Smooth muscle cell (in vitro differentiated cells): Measurements from ENCODE around the gene MYH7. TPM values are rescaled to one million over a fixed set of nuclear protein-coding genes. Genes with fewer than 3 reads are reported as not detected.

Experiments
- DNase-seq: peaks from one replicate; lab custom pipeline; 2025; ENCODE audit not compliant: unreplicated experiment; lab: John Stamatoyannopoulos, UW
- H2AFZ ChIP-seq: fragments of 200-600 bp; sonication (generic); 2 replicates; pipeline ENCODE4 v1.6.0; 2016; ENCODE audit warnings: antibody characterized with exemption, low read depth, mild to moderate bottlenecking
- H3F3A ChIP-seq: fragments of 200-600 bp; sonication (generic); 2 replicates; pipeline ENCODE4 v1.6.0; 2017; ENCODE audit warnings: antibody characterized with exemption, low read depth
- H3K27ac ChIP-seq: fragments of 200-600 bp; sonication (generic); 2 replicates; pipeline ENCODE4 v1.5.1; 2016; ENCODE audit warnings: low read depth, mild to moderate bottlenecking
- H3K27me3 ChIP-seq: fragments of 200-600 bp; sonication (generic); 2 replicates; pipeline ENCODE4 v1.6.1; 2016; ENCODE audit warnings: low read depth, mild to moderate bottlenecking
- H3K36me3 ChIP-seq: fragments of 200-600 bp; sonication (generic); 2 replicates; pipeline ENCODE4 v1.5.1; 2016; ENCODE audit warnings: low read depth
- H3K4me1 ChIP-seq: fragments of 200-600 bp; sonication (generic); 2 replicates; pipeline ENCODE4 v1.5.1; 2016; ENCODE audit warnings: low read depth
- H3K4me2 ChIP-seq: fragments of 200-600 bp; sonication (generic); 2 replicates; pipeline ENCODE4 v1.6.0; 2016; ENCODE audit warnings: mild to moderate bottlenecking
- H3K4me3 ChIP-seq: fragments of 200-600 bp; sonication (generic); 2 replicates; pipeline ENCODE4 v1.5.1; 2016; ENCODE audit warnings: mild to moderate bottlenecking
- H3K79me2 ChIP-seq: fragments of 200-600 bp; sonication (generic); 2 replicates; pipeline ENCODE4 v1.6.0; 2016; ENCODE audit warnings: low read depth, mild to moderate bottlenecking
- H3K9ac ChIP-seq: fragments of 200-600 bp; sonication (generic); 2 replicates; pipeline ENCODE4 v1.6.0; 2016; ENCODE audit warnings: low read depth
- H3K9me3 ChIP-seq: fragments of 200-600 bp; sonication (generic); replicated peaks from 2 replicates; pipeline ENCODE4 v1.5.1; 2016; ENCODE audit warnings: low read depth
- H4K20me1 ChIP-seq: fragments of 200-600 bp; sonication (generic); 2 replicates; pipeline ENCODE4 v1.6.0; 2016; ENCODE audit warnings: low read depth
- WGBS: methylation state at CpG from one replicate; pipeline ENCODE4 v1.1.7; 2016; ENCODE audit warnings: low lambda C conversion rate; 5-methylcytosine and 5-hydroxymethylcytosine counted together
- polyA plus RNA-seq: library from polyadenylated mRNA; unstranded; fragments of >200 nt; fragmentation: Nextera tagmentation; extraction: Ambion mirVana; gene quantifications from 2 replicates; pipeline ENCODE4 v1.2.1, GENCODE V29; 2016
- total RNA-seq: library from RNA; depleted of rRNA; stranded (reverse); fragments of >200 nt; gene quantifications from 2 replicates; pipeline ENCODE4 v1.2.3, GENCODE V29; 2014
- TF ChIP-seq, protein P1 (sequence below): fragments of 200-600 bp; sonication (generic); IDR thresholded peaks from 2 replicates; pipeline ENCODE4 v1.5.1; 2017; ENCODE audit warnings: borderline replicate concordance, mild to moderate bottlenecking, antibody characterized with exemption; ENCODE audit not compliant: insufficient read depth, poor library complexity, severe bottlenecking

Gene MYH7
- total and polyA plus RNA-seq, 2 experiments from 2014 or later: not detected

DNA sequence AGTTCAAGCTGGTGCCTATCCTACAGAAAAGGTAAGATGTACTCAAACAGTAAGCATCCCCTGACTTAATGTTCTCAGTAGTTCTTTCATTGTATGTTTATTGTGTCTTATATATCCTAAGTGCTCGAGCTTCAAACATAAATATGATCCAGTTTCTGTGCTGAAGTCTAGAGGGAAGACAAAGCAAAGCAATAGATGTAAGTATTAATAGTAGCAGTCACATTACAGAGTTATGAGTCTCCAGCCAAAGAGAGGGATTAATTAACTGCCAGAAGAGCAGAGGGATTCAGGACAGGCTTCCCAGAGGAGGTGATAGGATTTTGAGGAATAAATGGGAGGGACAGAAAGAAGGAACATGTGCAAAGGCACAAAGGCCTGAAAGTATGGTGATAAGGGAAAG lies 35.5 kb upstream of the MYH7 start:
- TF ChIP-seq, protein P1, sequence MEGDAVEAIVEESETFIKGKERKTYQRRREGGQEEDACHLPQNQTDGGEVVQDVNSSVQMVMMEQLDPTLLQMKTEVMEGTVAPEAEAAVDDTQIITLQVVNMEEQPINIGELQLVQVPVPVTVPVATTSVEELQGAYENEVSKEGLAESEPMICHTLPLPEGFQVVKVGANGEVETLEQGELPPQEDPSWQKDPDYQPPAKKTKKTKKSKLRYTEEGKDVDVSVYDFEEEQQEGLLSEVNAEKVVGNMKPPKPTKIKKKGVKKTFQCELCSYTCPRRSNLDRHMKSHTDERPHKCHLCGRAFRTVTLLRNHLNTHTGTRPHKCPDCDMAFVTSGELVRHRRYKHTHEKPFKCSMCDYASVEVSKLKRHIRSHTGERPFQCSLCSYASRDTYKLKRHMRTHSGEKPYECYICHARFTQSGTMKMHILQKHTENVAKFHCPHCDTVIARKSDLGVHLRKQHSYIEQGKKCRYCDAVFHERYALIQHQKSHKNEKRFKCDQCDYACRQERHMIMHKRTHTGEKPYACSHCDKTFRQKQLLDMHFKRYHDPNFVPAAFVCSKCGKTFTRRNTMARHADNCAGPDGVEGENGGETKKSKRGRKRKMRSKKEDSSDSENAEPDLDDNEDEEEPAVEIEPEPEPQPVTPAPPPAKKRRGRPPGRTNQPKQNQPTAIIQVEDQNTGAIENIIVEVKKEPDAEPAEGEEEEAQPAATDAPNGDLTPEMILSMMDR: no peak
- Histone ChIP-seq H3K4me2 (no peak overlapping the region), H3K79me2 (peaks cover 16% of the 10 kb centered on the region), H3K36me3 (peaks cover 12% of the 10 kb centered on the region), H2AFZ (no peak overlapping the region), H3K9ac (no peak overlapping the region), H3K4me1 (peaks cover 4% of the 10 kb centered on the region), H3K27ac (no peak overlapping the region), H4K20me1 (no peaks in the 10 kb centered on the region), H3F3A (no peaks in the 10 kb centered on the region), H3K9me3 (no peaks in the 10 kb centered on the region), H3K4me3 (no peak overlapping the region), H3K27me3 (no peaks in the 10 kb centered on the region)
- 97% methylated on average over 1 of the region's 1 CpG for WGBS
- no peak for DNase-seq

DNA sequence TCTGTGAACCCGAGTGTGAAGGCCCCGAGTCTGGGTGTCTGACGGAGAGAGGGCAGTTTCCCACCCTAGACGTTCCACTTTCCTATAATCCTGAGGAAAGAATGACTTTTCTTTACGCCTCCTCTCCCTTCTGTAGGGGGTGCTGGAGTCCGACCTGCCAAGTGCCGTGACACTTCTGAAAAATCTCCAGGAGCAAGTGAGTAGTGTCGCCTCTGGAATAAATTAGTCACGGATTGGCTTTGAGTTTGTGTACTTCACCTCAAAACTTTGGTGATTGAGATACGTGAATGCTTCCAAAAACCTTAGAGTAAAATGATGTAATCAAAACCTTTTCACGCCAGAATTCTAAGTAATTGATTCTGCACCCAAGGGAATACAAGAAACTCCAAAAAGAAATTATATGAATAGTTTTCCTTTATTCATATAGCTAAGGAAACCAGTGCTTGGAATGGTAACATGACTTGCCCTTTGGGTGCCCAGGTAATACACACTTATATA lies 34.5 kb upstream of the MYH7 start:
- H3K27ac ChIP-seq: peak overlapping the region; percentile 88
- H4K20me1 ChIP-seq: no peaks in the 10 kb centered on the region
- H3K4me1 ChIP-seq: peaks cover 4% of the 10 kb centered on the region
- peak overlapping the region; percentile 85 for H3K4me2 ChIP-seq
- H3F3A ChIP-seq: no peaks in the 10 kb centered on the region
- TF ChIP-seq, protein P1: no peak
- H3K4me3 ChIP-seq: peak overlapping the region; percentile 70
- peaks cover 16% of the 10 kb centered on the region for H3K79me2 ChIP-seq
- no peaks in the 10 kb centered on the region for H3K27me3 ChIP-seq
- DNase-seq: no peak
- no peaks in the 10 kb centered on the region for H3K9me3 ChIP-seq
- peak overlapping the region; percentile 52 for H2AFZ ChIP-seq
- H3K9ac ChIP-seq: peak overlapping the region; percentile 97
- 10% methylated on average over 11 of the region's 11 CpGs for WGBS
- H3K36me3 ChIP-seq: peaks cover 2% of the 10 kb centered on the region

DNA sequence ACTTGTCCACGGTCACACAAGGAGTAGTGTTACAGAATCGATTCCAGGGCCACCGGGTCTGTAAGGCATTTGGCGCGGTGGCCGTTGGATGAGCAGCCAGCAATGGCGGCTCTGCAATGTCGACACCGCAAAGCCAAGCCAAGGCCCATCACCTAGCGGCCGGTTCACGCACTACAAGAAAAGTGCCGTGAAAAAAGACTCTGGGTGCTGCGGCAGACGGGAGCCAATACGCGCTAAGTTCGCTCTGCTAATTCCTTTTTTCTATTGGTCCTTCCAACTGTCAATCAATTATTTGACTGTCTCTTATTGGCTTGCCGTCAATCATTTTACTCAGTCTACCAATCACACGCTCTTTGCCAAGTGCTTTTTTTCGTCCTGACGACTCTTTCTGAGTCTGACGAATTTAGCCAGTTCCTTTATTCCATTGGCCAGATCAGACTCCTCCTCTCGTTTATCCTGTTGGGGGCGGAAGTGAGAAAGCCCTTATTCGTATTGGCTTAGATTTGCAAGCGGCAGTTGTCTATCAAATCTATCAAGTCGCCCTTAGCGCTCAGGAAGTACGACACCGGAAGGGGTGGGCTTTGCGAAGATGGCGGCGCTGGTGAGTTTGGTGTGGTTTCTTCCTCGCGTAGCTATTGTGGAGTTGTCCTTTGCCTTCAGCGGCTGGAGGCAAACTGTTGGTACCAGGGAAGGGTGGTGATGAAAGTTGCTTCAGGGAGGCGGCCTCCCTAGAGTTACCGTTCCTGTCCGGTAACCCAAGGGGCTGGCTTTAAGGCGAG lies 33.9 kb upstream of the MYH7 start, which contains the start of gene NGDN:
TSS of gene NGDN (plus strand) at position 577 of the 779 bp plus-strand sequence. CDS start at position 590, 13 bp downstream.
- Histone ChIP-seq H3K27me3 (no peaks in the 10 kb centered on the region), H3K4me3 (peak within 1 kb of the TSS; percentile 70), H3K4me1 (peaks cover 4% of the 10 kb centered on the region), H4K20me1 (no peaks in the 10 kb centered on the region), H3F3A (no peaks in the 10 kb centered on the region), H2AFZ (peak within 1 kb of the TSS; percentile 98), H3K36me3 (no peaks in the 10 kb centered on the region), H3K9ac (peak within 1 kb of the TSS; percentile 97), H3K27ac (peak within 1 kb of the TSS; percentile 88), H3K4me2 (peak within 1 kb of the TSS; percentile 85), H3K79me2 (peaks cover 16% of the 10 kb centered on the region), H3K9me3 (no peaks in the 10 kb centered on the region)
- WGBS: 3% methylated on average over 41 of the region's 41 CpGs
- peak; percentile 60 for DNase-seq
- TF ChIP-seq, protein P1: peak; percentile 77

DNA sequence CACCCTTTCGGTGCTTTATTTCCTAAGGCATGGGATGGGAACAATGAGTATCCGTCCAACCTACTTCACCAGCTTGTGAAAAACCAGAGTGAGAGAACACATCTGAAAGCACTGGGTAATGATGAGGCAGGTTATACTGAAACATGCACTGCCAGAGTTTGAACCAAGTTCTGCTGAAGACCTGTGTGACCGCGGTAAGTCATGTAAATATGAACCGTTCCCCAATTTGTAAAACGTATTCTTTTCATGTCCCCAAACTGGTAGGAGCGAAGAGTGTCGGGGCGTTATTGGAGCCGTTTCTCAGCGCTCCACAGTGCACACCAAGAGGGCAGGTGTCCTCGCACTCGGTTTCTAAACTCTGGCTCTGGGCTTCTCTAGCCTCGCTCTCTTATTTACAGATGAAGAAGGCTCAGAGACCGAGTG lies 33.3 kb upstream of the MYH7 start:
- H3K4me3 ChIP-seq: peak overlapping the region; percentile 52
- H3K9ac ChIP-seq: no peak overlapping the region
- TF ChIP-seq, protein P1: no peak

More for the DNA sequence above, 33.3 kb upstream of the MYH7 start:
- Histone ChIP-seq H3K27ac (no peak overlapping the region), H3F3A (no peaks in the 10 kb centered on the region), H2AFZ (peak overlapping the region; percentile 98), H3K79me2 (peaks cover 16% of the 10 kb centered on the region), H3K27me3 (no peaks in the 10 kb centered on the region), H3K36me3 (no peaks in the 10 kb centered on the region), H3K4me1 (peaks cover 4% of the 10 kb centered on the region), H4K20me1 (no peaks in the 10 kb centered on the region), H3K9me3 (no peaks in the 10 kb centered on the region), H3K4me2 (peak overlapping the region; percentile 83)
- no peak for DNase-seq
- 82% methylated on average over 15 of the region's 15 CpGs for WGBS
